Measurements from ENCODE around the gene KLF18.
"Not testable (repeated sequence)": the region's sequence is repeated elsewhere in the genome, so short reads cannot be mapped to it uniquely, and the experiment has no call there.

Gene KLF18

GRCh38 chr1:44141531-44141930, at the start of gene KLF18:
Gene KLF18, minus strand, starts transcription at chr1:44141631. Its CDS starts 0 bp downstream, at chr1:44141631.
- no peak for DNase-seq

- no peak for DNase-seq
Measured at GRCh38 chr1:44174630-44175029, 33.2 kb upstream of the KLF18 start.

- DNase-seq: no peak
Measured at GRCh38 chr1:44170281-44170823, 28.9 kb upstream of the KLF18 start.

GRCh38 chr1:44168520-44169098, 27.2 kb upstream of the KLF18 start:
- DNase-seq: no peak

GRCh38 chr1:44161546-44161945, 20.1 kb upstream of the KLF18 start:
- DNase-seq: no peak

GRCh38 chr1:44158871-44159270, 17.4 kb upstream of the KLF18 start:
- DNase-seq: no peak

GRCh38 chr1:44157903-44158302, 16.5 kb upstream of the KLF18 start:
- no peak for DNase-seq

GRCh38 chr1:44154049-44154448, 12.6 kb upstream of the KLF18 start:
- no peak for DNase-seq

- DNase-seq: no peak
Measured at GRCh38 chr1:44152692-44153091, 11.3 kb upstream of the KLF18 start.

- DNase-seq: no peak
Measured at GRCh38 chr1:44151808-44152207, 10.4 kb upstream of the KLF18 start.

GRCh38 chr1:44151332-44151731, 9.9 kb upstream of the KLF18 start:
- no peak for DNase-seq

GRCh38 chr1:44147582-44147981, 6.2 kb upstream of the KLF18 start:
- DNase-seq: no peak

GRCh38 chr1:44146536-44147361, 5.3 kb upstream of the KLF18 start:
- no peak for DNase-seq

GRCh38 chr1:44144962-44145756, 3.7 kb upstream of the KLF18 start:
- no peak for DNase-seq

- not testable (repeated sequence) for DNase-seq
Measured at GRCh38 chr1:44139565-44139964, 1.9 kb downstream of the KLF18 start.

GRCh38 chr1:44138239-44138638, 3.2 kb downstream of the KLF18 start:
- no peak for DNase-seq

- DNase-seq: no peak
Measured at GRCh38 chr1:44135886-44136285, 5.5 kb downstream of the KLF18 start.

GRCh38 chr1:44134071-44134920, 7.1 kb downstream of the KLF18 start:
- DNase-seq: no peak

- no peak for DNase-seq
Measured at GRCh38 chr1:44131411-44131810, 10.0 kb downstream of the KLF18 start.

- no peak for DNase-seq
Measured at GRCh38 chr1:44129616-44130500, 11.6 kb downstream of the KLF18 start.

- no peak for DNase-seq
Measured at GRCh38 chr1:44120398-44120949, 21.0 kb downstream of the KLF18 start.

All from kidney glomerular epithelial cell (primary cell).